NCI-H1417 treated with DMSO at 0.1 percent for 48 hours (cell line): ENCODE measurements around the gene SNUPN.
"Not testable (repeated sequence)": the region's sequence is repeated elsewhere in the genome, so short reads cannot be mapped to it uniquely, and the experiment has no call there.

Source experiments
- DNase-seq: peaks from one replicate; lab custom pipeline; 2025; lab: John Stamatoyannopoulos, UW

The SNUPN gene

DNA sequence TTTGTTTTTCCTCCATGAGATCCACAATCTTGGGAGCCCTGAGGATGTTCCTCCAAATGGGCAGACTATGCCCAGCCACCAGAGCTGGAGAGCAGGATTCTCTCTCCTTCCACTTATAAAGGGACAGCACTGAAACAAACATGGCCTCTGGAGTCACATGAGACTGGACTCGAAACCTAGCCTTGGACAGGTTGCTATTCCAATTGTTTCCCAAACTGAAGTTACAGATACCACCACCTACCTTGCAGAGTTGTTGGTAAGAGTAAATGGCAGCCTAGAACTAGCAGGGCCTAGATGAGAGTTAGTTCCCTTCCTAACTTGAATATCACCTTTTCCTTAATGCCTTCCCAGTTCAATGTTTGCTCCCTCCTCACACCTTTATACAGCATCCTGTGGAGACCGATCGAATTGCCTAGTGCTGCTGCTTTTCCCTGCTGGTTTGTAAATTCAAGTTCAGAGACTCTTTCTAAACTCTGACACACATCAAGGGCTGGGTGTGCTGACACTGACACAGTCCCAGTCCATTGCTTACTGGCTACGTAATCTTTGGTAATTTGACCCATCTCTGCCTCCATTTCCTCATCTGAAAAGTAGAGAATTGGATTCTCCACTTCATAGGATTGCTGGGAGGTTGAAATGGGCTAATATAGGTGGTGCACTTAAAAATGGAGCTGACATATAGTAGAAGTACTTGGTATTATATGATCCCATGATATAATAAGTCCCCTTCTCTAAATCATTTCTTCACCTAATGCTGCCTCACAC, 11.9 kb upstream of the SNUPN start:
- DNase-seq, result no peak

DNA sequence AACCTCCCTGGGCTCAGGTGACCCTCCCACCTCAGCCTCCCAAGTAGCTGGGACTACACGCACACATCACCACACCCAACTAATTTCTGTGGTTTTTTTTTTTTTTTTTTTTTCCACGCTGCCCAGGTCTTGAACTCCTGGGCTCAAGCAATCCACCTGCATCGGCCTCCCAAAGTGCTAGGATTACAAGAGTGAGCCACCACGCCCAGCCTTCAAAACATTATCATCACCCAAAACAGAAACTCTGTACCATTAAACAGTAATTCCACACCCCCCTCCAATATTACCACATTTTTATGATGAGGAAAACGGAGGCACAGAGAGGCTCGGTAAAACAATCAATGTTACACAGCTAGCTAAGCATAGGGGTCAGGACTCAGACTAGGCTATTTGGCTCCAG, 10.5 kb upstream of the SNUPN start:
- no peak for DNase-seq

DNA sequence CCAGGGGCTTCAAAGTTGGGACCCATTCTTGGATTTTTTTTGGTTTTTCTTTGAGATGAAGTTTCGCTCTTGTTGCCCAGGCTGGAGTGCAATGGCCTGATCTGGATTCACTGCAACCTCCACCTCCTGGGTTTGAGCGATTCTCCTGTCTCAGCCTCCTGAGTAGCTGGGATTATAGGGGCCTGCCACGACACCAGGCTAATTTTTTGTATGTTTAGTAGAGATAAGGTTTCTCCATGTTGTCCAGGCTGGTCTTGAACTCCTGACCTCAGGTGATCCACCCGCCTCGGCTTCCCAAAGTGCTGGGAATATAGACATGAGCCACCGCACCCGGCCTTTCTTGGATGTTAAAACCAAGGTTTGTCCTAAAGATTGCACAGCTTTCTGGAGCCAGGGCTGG, 8.4 kb upstream of the SNUPN start:
- not testable (repeated sequence) for DNase-seq

DNA sequence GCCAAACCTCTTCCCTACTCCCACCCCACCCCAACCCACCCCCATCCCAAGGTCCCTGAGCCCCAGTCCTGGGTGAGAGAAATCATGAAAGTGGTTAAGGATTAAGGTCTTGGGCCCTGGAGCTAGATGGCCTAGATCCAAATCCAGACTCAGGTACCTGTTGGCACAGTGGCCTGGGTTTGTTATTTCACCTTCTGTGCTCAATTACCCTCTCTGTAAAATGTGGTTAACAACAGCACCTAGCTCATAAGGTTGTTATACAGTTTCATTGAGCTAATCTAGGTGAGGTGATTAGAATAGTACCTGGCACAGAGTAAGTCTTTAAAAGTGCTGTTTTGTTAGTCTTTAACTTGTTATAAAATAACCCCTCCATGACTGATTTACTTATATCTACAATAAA, 6.4 kb upstream of the SNUPN start:
- DNase-seq, result no peak

DNA sequence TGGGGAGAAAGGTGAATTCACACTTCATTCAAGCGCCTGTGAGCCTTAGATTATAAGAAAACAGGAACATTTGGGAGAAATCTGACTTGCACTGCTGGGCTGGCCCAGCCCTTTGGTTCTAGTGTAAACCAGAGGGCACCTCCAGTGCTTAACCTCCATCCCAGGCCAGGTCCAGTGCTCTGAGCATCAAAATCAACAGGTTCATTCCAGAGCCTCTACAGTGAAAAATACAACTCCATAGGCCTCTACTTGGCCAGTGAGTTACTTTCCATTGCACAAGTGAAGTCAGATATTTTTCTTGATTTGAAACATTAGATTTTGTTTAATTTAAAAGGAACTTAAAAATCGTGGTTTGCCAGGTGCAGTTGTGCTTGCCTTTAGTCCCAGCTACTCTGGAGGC, 3.0 kb downstream of the SNUPN start:
- no peak for DNase-seq

DNA sequence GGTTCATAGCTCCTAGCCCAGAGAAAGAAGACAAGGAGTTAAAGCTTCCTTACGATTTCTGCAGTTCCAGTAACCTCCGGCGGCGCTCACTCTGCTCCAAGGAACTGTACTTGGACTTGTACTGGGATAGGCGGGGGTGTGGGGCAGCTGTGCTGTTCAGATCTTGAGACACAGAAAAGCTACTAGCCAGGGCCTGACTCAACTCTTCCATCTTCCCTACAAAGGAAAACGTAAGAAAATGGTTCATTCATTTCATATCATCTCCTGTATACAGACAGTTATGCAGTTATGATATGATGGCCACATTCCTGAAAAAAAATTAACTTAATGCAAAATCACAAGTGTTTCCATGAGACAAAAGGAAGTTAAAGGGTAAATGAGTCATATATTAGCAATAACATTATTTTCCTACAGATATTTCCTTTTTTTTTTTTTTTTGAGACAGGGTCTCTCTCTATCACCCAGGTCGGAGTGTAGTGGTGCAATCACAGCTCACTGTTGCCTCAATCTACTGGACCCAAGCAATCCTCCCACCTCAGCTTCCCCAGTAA, 4.6 kb downstream of the SNUPN start:
- no peak for DNase-seq

DNA sequence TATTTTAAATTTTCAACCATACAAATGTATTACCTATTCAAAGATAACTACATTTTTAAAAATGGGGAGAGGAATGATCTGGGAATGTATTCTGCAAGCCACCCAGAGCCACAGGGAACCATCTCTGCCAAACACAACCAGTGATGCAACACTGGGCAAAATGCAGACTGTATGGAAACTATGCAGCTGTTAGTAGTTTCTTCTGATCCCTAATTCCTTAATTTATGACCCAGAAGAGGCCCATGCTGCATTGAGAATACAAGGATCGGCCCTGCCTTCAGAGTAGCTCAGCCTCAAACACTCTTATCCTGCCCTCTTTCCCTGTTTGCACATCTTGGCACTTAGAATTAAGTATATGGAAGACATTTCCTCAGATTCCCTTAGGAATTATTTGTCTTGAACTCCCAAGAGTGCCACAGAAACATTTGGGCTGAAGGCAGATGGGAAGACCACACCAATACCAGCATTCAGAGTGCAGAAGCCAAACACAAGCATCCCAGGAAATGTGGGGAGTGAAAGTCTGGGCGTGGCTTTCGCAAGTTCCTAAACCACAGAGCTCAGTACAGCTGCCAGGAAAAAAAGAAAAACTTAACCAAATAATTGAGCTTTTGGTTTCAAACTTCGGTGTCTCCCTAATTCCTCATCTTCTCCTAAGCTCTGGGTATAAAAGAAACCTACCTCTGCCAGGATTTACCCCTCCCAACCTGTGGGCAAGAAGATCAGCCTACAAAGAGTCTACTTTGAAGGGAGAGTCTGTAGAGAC, 5.3 kb downstream of the SNUPN start:
- DNase-seq, result no peak

DNA sequence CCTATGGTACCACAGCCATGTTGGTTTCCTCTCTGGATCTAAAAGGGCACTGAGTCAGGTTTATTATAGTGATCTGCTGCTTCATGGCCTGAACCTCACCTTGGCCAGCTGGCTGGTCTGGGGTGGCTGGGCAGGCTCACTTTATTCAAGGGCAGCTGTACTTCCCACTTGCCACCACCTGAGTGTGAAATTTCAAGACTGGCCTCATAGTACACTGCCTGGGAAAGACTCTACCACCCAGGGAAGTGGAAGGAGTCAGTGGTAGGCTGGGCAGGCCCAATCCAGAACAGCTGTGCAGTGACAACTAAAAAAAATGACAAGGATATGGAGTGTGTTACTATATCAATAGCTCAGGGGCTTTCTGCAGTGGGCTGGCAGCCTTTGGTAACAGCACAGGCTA, 8.8 kb downstream of the SNUPN start:
- DNase-seq, result no peak

DNA sequence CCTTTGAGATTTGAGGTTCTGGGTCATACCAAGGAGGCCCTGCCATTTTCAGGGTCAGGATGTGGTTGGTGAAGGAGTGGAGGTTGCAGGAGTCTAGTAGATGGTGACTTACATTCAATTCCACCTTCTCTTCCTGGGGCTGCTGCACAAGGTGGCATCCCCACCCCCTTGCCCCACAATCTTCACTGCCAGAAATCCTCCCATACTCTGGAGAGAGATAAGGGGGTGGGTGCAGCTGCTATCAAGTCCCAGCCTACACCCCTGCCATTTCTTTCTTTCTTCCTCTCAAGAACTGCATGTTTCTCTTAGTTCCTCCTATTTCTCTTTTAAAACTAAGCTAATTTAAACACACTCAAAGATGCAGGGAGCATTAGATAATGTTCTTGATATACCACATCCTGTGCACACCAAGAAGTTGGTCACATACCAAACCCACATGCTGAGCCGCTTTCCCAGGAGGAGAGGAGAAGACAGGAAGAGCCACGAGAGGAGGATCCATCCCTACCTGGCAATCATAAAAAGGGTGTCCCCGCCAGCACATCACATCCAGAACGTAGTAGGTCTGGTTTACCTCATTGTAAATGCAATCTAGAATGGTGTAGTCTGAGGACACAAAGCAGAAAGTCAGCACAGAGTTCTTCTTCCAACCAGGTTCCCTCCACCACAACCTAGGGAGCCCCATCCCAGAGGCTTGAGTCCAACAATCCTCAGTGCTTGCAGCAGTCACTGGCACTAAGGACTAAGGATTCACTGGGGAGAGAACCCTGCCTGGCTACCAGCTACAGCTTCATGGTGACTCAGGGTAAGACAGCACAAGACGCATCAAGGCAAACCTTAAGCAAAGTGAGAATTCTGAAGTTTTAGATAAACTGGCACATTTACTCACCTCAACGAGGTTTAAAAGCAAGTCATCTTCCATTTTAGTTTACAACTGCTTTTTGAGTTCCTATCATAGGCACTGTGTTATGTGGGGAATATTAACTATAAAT, 18.5 kb downstream of the SNUPN start:
- DNase-seq, result no peak

DNA sequence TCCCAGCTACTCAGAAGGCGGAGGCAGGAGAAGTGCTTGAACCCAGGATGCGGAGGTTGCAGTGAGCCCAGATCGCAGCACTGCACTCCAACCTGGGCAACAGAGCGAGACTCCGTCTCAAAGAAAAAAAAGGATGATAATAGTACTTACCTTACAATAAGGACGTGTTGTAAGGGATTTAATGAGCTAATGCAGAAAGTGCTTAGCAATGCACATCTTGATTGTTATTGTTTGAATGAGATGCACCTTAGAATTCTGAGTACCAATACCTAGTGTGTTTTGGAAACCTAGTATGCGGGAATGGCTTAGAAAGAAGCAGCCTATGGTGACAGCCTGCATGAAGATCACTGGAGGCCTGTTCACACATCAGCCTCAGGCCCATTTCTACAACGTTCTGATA, 19.5 kb downstream of the SNUPN start:
- no peak for DNase-seq

DNA sequence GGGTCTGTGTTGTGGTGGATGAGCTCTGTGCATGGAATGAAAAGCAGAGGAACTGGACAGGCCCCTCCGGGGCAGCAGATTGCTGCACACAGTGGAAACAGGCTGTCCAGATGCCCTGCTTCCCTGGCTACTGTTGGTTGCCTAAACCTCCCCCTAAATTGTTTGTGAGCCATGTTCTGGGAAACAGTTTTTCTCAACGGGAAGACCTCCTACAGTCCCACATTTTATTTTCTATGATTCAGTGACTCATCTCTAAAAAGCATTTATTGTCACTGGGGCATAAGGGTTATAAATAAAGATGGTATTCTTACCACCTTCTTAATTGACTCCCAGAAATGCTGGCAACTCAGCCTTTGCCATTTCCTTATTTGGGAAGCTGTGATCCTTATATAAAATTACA, 26.1 kb downstream of the SNUPN start:
- no peak for DNase-seq

DNA sequence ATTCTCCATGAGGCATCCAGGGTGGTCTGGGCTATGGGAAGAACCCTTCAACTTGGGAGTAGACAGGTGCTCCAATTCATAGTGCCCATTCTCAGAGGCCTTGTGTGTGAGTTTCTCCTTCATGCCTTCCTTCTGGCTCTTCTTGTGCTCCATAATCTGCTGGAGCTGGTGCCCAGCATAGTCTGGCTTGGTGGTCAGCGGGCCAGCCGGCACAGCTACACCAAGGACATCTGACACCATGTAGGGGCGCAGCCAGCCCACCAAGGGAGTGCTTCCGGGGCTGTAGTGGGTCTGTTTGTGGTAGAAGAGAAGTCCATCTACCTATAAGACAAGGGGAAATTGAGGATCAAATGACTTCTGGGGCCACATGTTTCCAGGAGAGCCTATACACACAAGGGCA, 27.2 kb downstream of the SNUPN start:
- DNase-seq, result no peak

DNA sequence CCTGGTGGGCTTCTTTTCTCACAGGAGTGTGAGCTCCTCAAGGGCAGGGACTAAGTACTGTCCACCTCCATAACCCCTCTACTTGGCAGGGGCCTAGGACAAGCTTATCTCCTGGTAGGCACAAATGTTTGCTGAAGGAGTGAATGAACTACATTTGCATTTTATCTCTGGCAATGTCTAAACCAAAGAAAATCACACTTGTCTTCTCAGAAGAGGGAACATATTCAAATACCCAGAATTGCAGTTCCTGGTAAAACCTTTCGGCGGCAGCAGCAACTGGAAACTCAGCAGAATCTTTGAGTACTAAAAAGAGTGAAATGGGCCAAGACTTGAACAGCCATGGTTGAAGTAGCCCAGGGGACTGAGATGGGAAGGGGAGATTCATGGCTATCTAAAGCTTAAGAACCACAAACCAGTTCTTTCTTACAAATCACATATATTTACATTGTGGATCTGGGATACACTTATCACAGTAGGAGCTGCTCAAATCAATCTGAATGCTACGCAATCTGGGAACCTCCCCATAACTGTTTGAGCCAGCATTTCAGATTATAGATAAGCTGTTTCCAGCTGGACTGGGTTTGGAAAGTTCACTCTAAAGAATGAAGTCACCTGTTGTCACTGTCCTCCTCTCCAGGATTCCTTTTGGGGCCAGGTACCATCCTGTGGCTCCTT, 27.7 kb downstream of the SNUPN start:
- no peak for DNase-seq

DNA sequence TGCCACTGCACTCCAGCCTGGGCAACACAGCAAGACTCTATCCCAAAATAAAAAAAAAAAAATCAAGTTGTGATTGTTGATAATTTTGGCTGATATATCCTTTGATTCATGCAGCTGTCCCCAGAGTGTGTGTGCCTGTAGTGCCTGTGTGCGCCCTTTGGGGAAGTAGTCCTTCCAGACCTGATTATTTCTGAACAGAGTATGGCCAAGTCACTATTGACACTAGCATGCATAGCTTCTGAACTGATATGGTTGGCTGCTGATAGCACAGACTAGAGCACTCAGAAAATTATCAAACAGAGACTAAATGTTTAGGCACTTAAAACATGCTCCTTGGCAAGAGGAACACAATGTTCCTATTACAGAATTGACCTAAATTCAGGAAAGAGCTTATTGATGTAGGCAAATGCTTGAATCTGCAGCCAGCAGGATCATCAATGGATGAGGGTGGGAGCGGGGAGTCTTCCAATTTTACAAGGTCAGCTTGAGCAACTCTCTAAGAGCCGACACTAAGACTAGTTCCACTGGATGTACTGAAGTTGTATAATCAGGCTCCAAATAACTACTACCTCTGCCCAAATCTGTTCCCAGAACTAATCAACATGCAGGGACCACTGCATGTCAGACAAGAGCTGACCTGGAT, 28.7 kb downstream of the SNUPN start:
- no peak for DNase-seq

DNA sequence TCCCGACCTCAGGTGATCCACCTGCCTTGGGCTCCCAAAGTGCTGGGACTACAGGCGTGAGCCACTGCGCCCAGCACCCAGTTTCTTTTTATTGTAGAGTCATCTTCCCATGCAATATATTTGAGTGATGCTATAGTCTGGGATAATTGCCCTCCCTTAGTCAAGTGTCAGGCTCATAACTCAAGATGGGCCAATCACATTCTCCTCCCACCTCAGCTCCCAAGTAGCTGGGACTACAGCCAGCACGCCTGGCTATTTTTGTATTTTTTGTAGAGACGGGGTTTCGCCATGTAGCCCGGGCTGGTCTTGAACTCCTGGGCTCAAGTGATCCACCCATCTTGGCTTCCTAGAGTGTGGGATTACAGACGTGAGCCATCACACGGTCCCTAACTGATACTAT, 31.2 kb downstream of the SNUPN start:
- no peak for DNase-seq

DNA sequence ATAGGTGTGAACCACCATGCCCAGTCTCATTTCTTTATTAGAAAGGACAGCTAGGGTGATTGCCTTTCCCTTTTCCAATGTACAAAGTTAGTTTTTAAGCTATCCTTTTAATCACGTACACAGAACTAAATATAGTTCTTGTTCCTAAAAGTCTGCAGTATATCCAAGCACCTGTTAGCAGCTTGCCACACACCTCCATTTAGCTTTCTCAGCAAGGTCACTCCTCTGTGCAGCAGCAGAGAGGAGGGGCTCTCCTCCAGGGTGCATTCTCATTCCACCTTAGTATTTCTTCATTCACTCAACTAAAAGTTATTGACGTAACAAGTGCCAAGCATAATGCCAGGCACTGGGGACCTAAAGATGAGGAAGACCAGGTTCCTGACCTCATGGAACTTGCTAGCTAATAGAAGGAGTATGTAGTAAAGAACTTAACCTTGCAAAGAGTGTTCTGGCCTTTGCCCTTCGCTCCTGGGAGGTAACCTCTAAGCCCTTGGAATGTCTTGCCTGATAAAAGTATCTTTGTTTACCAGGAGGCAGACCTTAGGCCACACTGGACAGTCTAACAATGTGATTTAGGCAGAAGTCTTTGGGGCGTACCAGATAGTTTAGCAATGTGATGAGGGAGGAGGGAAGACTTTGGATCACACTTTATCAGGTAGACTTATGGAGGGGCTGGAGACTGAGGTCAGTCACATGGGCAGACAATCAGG, 33.7 kb downstream of the SNUPN start:
- no peak for DNase-seq

DNA sequence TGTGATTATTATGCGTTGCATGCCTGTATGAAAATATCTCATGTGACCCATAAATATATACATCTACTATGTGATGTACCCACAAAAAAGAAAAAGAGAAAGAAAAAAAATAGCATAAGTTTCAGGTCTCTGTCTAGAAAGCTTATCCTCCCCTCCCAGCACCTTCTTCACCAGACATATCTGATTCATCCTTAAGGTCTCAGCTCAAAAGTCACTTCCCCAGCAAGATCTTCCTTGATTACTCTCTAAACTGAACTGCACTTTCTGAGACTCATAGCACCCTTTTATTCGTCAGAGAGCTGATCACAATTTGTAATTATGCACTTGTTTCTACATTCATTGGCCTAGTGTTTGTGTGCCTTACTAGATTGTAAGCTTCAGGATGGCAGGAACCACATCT, 35.3 kb downstream of the SNUPN start:
- no peak for DNase-seq

DNA sequence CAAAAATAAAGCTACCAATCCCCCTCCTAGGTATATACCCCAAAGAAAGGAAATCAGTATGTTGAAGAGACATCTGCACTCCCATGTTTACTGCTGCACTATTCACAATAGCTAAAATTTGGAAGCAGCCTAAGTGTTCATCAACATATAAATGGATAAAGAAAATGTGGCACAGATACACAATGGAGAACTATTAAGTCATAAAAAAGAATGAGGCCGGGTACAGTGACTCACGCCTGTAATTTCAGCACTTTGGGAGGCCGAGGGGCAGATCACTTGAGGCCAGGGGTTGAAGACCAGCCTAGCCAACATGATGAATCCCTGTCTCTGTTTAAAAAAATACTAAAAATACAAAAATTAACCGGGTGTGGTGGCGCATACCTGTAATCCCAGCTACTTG, 36.5 kb downstream of the SNUPN start:
- no peak for DNase-seq

DNA sequence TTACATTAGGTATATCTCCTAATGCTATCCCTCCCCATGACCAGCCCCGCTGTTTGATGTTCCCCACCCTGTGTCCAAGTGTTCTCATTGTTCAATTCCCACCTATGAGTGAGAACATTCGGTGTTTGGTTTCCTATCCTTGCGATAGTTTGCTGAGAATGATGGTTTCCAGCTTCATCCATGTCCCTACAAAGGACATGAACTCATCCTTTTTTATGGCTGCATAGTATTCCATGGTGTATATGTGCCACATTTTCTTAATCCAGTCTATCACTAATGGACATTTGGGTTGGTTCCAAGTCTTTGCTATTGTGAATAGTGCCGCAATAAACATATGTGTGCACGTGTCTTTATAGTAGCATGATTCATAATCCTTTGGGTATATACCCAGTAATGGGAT, 39.1 kb downstream of the SNUPN start:
- DNase-seq, result not testable (repeated sequence)

DNA sequence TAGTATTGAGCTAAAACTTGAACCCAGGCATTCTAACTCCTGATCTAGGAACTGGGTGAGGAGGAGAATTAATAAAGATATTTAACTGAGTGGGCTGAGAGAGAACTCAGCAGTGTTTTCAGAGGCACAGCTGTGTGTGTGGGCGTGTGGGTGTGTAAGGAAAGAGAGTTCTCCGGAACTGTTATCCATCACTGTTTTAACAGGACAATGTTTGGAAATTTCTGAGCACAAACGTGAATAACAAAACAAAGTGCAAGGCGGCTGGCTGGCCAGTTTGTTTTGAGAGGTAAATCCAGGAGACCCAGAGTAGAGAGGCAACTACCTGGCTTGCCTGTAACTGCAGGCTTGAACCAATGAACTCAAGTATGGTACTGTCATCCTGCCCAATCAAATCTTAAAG, 41.4 kb downstream of the SNUPN start:
- DNase-seq, result no peak

DNA sequence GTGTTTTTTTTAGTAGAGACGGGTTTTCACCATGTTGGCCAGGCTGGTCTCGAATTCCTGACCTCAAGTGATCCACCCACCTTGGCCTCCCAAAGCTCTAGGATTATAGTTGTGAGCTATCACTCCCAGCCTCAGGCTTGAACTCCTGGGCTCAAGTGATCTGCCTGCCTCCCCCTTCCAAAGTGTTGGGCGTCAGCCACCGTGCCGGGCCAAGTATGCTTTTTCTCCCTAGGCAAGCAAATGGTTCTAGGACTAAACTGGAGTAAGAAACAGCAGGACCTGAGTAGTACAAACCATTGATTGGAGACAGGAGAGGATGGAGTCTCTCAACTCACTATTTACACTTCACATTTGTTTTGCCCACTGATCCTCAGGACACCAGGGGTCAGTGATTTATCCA, 41.8 kb downstream of the SNUPN start:
- no peak for DNase-seq
